Mucosa of descending colon (tissue), 3 donors: ENCODE measurements around the gene DDX39B. TPM values are rescaled to one million over a fixed set of nuclear protein-coding genes. Genes with fewer than 3 reads are reported as not detected.
"Not testable (repeated sequence)": the region's sequence is repeated elsewhere in the genome, so short reads cannot be mapped to it uniquely, and the experiment has no call there.

Source experiments
- ATAC-seq: fragments of 200-7000 bp; cut with Tn5 transposase; one replicate; pipeline ENCODE4 v1.9.1; 2020; ENCODE audit warnings: mild to moderate bottlenecking, moderate library complexity
- DNase-seq, 3 donors: peaks; one replicate each; pipeline ENCODE4 v3.0.0-alpha.2; 2020
- H3K36me3 ChIP-seq: fragments of 200-600 bp; one replicate; pipeline ENCODE4 v1.8.0; 2021; ENCODE audit warnings: low read depth, mild to moderate bottlenecking
- H3K4me1 ChIP-seq: fragments of 200-600 bp; one replicate; pipeline ENCODE4 v1.8.0; 2021; ENCODE audit warnings: low read depth, mild to moderate bottlenecking
- H3K4me3 ChIP-seq: fragments of 200-600 bp; one replicate; pipeline ENCODE4 v1.8.0; 2021; ENCODE audit warnings: mild to moderate bottlenecking
- H3K9me3 ChIP-seq: fragments of 200-600 bp; one replicate; pipeline ENCODE4 v1.8.0; 2021; ENCODE audit warnings: mild to moderate bottlenecking
- intact Hi-C, 2 donors: fragments of 100-400 bp; cut with DNase I in 1 of 2; cut with micrococcal nuclease in 1 of 2; formaldehyde crosslinking; loops; one replicate each; pipeline versions ENCODE4 v1.11.0 to v1.11.1; 2022; cut with DNase I, micrococcal nuclease
- total RNA-seq, 3 donors: library from RNA; stranded (reverse); fragmentation: NEBNext Ultra II Directional in 2 of 3; extraction: Animal tissue kit (Norgen Biotek cat#: 25700) in 2 of 3; gene quantifications; one replicate each; pipeline versions ENCODE4 v1.2.1 to v1.2.4, GENCODE V29; 2021 to 2023
- TF ChIP-seq, protein P1 (sequence below): fragments of 200-600 bp; IDR thresholded peaks from one replicate; pipeline ENCODE4 v1.8.0; 2022; ENCODE audit warnings: antibody characterized with exemption, mild to moderate bottlenecking
- donor health status: DM: no; HTN: no; CAD: no; lungs with moderate emphysema.
- donor health status: DM: no; HTN: no; CAD: no.
- donor health status: DM: no; HTN: yes; CAD: no.

DDX39B gene
- total RNA-seq, 3 donors from 2014 or later: 239 to 309 (median 295) TPM

DNA sequence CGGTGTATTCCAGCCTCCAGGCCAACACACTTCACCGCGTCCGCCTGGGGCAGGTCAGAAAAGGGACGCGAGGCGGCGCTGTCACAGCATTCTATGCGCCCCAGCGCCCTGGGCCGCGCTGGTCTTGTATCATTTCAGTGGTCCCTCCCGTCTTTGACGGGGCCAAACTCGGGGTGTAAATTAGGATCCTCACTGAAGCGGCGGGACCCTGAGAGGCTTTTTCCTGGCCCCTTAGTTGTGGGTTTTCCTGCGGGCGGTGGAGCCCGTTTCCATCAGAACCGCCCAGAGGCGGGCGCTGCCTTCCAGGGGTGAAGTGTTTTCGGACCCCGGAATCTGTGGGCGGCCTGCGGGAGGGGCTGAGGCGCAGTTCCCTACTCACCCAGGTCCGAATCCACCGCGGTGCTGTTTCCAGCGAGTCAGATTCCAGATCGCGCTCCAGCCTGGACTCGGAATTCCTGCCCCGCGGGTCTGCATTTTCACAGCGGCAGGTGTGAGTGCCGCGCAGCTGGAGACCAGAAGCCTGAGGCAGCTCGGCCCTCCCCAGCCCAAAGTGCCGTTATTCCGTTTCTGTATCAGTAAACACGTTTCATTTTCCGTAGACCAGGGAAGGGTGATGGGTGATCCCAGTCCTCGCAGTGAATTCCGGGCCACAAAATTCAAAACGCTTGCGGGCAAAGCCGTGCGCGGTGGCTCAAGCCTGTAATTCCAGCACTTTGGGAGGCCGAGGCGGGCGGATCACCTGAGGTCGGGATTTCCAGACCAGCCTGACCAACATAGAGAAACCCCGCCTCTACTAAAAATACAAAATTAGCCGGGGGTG lies 47.7 kb downstream of the DDX39B start:
- H3K4me3 ChIP-seq: peak overlapping the region; percentile 12
- DNase-seq: peak; percentile 86 to 95 (median 90)
- peaks cover 12% of the 10 kb centered on the region for H3K4me1 ChIP-seq
- no peaks in the 10 kb centered on the region for H3K36me3 ChIP-seq
- TF ChIP-seq, protein P1, sequence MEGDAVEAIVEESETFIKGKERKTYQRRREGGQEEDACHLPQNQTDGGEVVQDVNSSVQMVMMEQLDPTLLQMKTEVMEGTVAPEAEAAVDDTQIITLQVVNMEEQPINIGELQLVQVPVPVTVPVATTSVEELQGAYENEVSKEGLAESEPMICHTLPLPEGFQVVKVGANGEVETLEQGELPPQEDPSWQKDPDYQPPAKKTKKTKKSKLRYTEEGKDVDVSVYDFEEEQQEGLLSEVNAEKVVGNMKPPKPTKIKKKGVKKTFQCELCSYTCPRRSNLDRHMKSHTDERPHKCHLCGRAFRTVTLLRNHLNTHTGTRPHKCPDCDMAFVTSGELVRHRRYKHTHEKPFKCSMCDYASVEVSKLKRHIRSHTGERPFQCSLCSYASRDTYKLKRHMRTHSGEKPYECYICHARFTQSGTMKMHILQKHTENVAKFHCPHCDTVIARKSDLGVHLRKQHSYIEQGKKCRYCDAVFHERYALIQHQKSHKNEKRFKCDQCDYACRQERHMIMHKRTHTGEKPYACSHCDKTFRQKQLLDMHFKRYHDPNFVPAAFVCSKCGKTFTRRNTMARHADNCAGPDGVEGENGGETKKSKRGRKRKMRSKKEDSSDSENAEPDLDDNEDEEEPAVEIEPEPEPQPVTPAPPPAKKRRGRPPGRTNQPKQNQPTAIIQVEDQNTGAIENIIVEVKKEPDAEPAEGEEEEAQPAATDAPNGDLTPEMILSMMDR: peak; percentile 87
- intact Hi-C loops: loop anchor here in 1 of 2 donors (10.0 kb wide), 1 partner anchor 101 kb away; the partner anchor contains the start of gene NCR3
- no peaks in the 10 kb centered on the region for H3K9me3 ChIP-seq
- peak; percentile 74 for ATAC-seq

DNA sequence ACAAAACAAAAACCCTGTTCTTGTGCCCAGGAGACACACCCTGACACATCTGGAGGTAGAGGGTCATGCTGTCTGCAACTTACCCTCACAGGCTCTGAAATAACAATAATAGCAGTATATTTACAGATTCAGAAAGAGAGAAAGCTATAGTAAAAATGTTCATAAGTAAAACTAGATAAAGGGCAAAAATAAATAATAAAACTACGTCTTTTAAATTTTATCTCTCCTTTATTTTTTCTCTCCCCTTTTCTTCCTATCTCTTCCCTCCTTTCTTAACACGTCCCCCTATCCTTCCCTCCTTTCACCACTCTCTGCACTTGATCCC lies 48.3 kb downstream of the DDX39B start:
- intact Hi-C loops: loop anchor here in 1 of 2 donors (10.0 kb wide), 1 partner anchor 101 kb away; the partner anchor contains the start of gene NCR3
- not testable (repeated sequence) for H3K4me3 ChIP-seq, H3K36me3 ChIP-seq, DNase-seq, H3K9me3 ChIP-seq, ATAC-seq
- peaks cover 12% of the 10 kb centered on the region for H3K4me1 ChIP-seq

DNA sequence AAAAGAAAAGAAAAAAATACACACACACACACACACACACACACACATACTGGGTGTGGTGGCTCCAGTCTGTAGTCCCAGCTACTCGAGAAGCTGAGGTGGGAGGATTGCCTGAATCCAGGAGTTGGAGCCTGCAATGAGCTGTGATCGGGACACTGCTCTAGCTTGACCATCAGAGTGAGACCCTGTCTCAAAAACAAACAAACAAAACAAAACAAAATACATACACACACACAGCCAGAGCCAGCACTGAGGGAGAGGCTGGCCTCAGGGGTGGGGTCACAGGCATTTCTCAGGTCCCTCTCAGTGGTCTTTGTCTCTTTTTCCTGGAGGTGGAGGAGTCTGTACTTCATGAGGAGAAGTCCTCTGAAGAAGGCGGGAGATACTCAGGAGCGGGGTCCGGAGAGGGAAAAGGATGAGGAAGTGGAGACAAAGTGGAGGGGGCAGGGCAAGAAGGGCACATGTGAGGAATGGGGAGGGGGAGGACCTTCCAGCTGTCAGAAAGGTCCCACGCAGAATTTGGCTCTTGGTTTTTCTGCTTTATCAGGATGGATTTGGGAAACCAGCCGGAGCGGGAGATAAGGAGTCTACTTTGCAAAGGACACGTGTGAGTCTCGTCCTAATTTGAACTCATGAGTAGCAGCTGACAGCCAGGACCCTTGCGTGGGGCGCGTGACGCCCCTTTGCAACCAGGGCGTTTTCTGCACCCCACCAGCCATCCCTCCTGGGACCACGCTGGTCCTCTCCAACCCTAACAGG lies 51.5 kb downstream of the DDX39B start:
- no peaks in the 10 kb centered on the region for H3K36me3 ChIP-seq
- ATAC-seq (no peak), DNase-seq (no peak)
- no peaks in the 10 kb centered on the region for H3K9me3 ChIP-seq
- intact Hi-C loops: loop anchor here in 1 of 2 donors (10.0 kb wide), 1 partner anchor 105 kb away; the partner anchor contains the start of gene NCR3
- no peaks in the 10 kb centered on the region for H3K4me1 ChIP-seq
- H3K4me3 ChIP-seq: no peak overlapping the region
- TF ChIP-seq, protein P1: no peak

DNA sequence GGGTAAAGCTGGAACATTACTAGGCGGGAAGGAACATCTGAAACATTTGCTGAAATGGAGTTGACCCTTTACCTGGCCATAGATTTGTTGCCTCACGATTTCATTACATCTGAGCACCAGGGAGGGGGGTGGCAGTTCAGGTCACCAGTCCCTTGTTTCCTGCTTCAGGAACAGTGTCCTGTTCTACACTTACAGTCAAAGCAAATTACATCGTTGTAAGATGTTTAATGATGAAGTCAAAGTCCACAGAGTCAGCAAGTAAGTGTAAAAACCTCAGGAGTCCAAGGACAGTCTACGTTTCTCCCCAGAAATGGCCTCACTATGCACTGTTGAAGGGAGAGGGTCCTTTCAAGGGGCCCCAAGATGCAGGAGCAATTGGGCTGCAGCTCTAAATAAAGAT lies 52.7 kb downstream of the DDX39B start:
- intact Hi-C loops: no loop called here
- H3K36me3 ChIP-seq: no peaks in the 10 kb centered on the region
- H3K9me3 ChIP-seq: no peaks in the 10 kb centered on the region
- DNase-seq (peak in 1 of 3 donors; percentile 74), ATAC-seq (peak; percentile 65)
- H3K4me3 ChIP-seq: no peak overlapping the region
- TF ChIP-seq, protein P1: no peak
- no peaks in the 10 kb centered on the region for H3K4me1 ChIP-seq

DNA sequence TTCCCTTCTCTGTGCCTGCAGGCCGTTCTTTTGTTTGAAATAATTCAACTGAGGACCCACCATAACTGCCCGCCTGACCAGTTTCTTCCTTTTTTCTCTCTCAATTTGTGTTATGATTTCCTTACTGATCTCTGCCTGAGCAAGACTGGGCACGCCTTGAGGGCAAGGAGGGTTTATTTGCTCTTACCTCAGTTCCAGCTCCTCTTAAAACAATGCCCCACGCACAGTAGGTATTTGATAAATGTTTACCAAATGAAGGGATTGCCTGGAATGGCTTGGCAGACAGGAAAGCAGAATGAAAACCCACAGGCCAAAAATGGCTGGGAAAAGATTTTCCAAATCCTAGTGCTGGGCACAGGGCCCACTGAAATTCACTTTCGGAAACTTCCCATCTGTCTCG lies 54.1 kb downstream of the DDX39B start:
- H3K36me3 ChIP-seq, H3K9me3 ChIP-seq, ATAC-seq, H3K4me3 ChIP-seq, DNase-seq, H3K4me1 ChIP-seq, intact Hi-C loops: not testable (repeated sequence)

DNA sequence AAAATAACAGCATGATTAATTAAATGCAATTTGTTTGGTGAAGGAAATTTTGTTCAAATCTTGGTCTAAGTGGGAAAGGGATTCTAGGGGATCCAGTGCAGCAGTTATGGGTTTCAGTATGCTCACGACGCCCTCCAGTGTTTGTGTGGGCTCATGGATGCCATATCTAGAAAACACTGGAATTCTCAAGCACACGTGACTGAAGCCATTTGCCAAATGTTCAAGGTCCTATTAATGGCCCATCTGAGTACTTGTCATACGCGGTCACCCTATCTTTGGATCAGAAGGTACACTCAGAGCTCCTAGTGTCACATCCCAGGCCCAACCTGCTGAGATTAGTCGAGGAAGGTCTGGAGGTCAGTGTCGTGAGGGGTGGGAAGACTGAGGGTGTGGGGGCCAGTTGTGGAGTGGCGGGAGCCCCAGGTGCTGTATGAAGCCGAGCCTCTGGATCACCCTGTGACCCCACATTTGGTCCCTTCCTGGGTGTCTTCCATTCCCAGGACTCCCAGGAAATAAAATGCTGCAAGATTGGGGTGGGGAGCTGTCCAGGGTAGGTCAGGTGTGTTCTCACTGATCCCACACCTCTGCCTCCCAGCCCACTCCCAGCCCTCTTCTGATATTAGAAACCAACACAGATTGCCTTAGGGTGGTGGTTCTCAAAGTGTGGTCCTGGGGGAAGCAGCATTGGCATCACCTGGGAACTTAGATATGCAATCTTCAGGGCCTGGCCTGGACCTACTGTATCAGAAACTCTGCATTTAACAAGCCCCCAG lies 55.6 kb downstream of the DDX39B start:
- DNase-seq, intact Hi-C loops, H3K36me3 ChIP-seq, H3K9me3 ChIP-seq, H3K4me1 ChIP-seq, H3K4me3 ChIP-seq: not testable (repeated sequence)
- peak; percentile 75 for ATAC-seq
